Suppressor macrophage treated with lipopolysaccharide for 4 hours (primary cell): ENCODE data around the gene GOLGA3.
"Not testable (repeated sequence)": the region's sequence is repeated elsewhere in the genome, so short reads cannot be mapped to it uniquely, and the experiment has no call there.

ENCODE experiments used
- DNase-seq: peaks from one replicate; pipeline ENCODE4 v3.0.0-alpha.2; 2020

Gene GOLGA3

GRCh38 chr12:132809391-132809790 is 19.3 kb downstream of the GOLGA3 start:
- peak; percentile 36 for DNase-seq

GRCh38 chr12:132807295-132808092 is 21.2 kb downstream of the GOLGA3 start:
- DNase-seq = no peak

- no peak for DNase-seq
Observed at GRCh38 chr12:132806857-132807256, 21.8 kb downstream of the GOLGA3 start.

- no peak for DNase-seq
Observed at GRCh38 chr12:132804426-132804861, 24.2 kb downstream of the GOLGA3 start.

GRCh38 chr12:132803888-132804287 is 24.8 kb downstream of the GOLGA3 start:
- DNase-seq = no peak

- no peak for DNase-seq
Observed at GRCh38 chr12:132803125-132803524, 25.5 kb downstream of the GOLGA3 start.

- no peak for DNase-seq
Observed at GRCh38 chr12:132801741-132802140, 26.9 kb downstream of the GOLGA3 start.

GRCh38 chr12:132798836-132799235 is 29.8 kb downstream of the GOLGA3 start:
- no peak for DNase-seq

GRCh38 chr12:132797820-132798570 is 30.7 kb downstream of the GOLGA3 start:
- DNase-seq = no peak

GRCh38 chr12:132795847-132796246 is 32.8 kb downstream of the GOLGA3 start:
- no peak for DNase-seq

- DNase-seq = not testable (repeated sequence)
Observed at GRCh38 chr12:132791940-132792339, 36.7 kb downstream of the GOLGA3 start.

- no peak for DNase-seq
Observed at GRCh38 chr12:132789099-132789471, 39.6 kb downstream of the GOLGA3 start.

GRCh38 chr12:132788375-132789098 is 40.1 kb downstream of the GOLGA3 start:
- DNase-seq = no peak

GRCh38 chr12:132787877-132788276 is 40.8 kb downstream of the GOLGA3 start:
- DNase-seq = no peak

- DNase-seq = no peak
Observed at GRCh38 chr12:132786192-132786591, 42.5 kb downstream of the GOLGA3 start.

- DNase-seq = no peak
Observed at GRCh38 chr12:132784580-132784979, 44.1 kb downstream of the GOLGA3 start.

- no peak for DNase-seq
Observed at GRCh38 chr12:132783917-132784531, 44.6 kb downstream of the GOLGA3 start.

GRCh38 chr12:132781938-132782337 is 46.7 kb downstream of the GOLGA3 start:
- no peak for DNase-seq

GRCh38 chr12:132779781-132780353 is 48.8 kb downstream of the GOLGA3 start:
- no peak for DNase-seq

GRCh38 chr12:132777614-132778013 is 51.1 kb downstream of the GOLGA3 start:
- DNase-seq = no peak

GRCh38 chr12:132776816-132777568 is 51.7 kb downstream of the GOLGA3 start:
- DNase-seq = no peak

GRCh38 chr12:132776230-132776625 is 52.4 kb downstream of the GOLGA3 start:
- not testable (repeated sequence) for DNase-seq
